ENCODE results near the gene GYS1.

The GYS1 gene

DNA sequence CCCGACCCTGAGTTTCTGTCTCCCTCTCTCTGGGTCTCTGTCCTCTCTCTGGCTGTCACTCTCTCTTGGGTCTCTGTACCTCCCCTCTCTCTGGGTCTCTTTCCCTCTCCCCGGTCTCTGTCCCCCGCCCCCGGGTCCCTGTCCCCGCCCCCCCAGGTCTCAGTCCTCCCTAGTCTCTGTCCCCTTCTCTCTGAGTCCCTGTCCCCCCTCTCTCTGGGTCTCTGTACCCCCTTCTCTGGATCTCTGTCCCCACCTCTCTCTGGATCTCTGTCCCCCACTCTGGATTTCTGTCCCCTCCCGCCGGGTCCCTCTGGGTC, 30.3 kb downstream of the GYS1 start:
- no peak for DNase-seq

DNA sequence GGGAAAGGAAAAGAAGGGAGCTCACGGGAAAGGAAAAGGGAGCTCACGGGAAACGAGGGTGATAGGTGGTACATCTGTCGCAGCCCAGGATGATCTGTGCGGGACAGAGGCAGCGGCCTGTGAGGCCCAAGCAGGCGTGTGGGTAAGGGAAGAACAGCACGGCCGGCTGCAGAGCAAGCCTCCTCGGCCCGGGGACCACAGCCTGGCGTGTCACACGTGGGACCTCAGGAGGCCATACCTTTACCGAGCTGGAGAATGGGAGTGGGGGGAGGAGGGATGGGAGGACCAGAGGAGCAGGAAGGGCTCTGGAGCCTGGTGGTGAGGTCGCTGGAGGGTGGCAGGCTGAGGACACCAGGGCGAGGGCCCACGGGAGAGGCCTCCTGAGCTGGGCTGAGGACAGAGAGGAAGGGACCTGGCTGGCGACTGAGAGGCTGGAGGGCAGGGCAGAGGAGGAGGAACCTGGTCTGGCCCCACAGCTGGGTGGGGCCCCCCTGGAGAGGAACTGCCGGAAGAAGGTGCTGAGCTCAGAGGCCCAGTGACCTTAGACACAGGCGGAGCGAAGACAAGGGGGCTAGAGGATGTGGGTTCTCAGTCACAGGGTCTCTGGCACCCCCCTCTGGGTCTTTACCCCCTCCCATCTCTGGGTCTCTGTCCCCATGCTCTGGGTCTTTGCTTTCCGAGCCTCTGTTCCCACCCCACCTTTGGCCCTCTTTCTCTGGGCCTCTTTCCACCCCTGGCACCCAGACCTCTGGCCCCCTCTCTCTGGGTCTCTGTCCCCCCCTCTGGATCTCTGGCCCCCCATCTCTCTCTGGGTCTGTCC, 30.9 kb downstream of the GYS1 start:
- DNase-seq: no peak

DNA sequence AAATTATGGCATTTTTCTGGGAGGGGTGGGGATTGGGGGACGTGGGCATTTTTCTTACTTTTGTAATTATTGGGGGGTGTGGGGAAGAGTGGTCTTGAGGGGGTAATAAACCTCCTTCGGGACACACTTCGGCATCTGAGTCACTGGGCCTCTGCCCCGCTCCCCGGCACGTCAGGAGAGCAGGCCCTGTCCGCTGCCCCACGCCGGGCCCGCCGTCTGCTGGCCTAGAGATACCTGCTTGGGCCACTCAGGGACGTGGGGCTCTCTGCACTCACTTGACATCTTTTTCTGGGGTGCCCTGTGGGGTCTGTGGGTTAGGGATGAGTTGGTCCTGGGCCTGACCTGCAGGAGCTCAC, 31.5 kb downstream of the GYS1 start:
- DNase-seq: no peak

DNA sequence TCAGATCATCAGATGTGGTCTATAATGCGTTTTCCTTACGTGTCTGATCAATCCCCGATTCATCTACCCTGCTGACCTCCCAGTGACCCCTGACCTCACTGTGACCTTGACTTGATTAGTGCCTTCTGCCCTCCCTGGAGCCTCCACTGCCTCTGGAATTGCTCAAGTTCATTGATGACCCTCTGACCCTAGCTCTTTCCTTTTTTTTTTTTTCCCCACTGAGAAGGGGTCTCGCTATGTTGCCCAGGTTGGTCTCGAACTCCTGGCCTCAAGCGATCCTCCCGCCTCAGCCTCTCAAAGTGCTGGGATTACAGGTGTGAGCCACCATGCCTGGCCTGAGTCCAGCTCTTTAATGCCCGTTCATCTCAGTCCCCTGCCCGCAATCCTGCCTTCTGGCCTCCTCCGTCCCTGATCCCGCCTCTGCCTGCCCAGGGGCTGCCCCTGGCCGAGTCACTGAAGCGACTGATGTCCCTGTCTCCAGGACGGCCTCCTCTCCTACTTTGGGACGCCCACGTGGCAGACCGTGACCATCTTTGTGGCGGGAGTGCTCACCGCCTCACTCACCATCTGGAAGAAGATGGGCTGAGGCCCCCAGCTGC, 32.0 kb downstream of the GYS1 start:
- DNase-seq: no peak

DNA sequence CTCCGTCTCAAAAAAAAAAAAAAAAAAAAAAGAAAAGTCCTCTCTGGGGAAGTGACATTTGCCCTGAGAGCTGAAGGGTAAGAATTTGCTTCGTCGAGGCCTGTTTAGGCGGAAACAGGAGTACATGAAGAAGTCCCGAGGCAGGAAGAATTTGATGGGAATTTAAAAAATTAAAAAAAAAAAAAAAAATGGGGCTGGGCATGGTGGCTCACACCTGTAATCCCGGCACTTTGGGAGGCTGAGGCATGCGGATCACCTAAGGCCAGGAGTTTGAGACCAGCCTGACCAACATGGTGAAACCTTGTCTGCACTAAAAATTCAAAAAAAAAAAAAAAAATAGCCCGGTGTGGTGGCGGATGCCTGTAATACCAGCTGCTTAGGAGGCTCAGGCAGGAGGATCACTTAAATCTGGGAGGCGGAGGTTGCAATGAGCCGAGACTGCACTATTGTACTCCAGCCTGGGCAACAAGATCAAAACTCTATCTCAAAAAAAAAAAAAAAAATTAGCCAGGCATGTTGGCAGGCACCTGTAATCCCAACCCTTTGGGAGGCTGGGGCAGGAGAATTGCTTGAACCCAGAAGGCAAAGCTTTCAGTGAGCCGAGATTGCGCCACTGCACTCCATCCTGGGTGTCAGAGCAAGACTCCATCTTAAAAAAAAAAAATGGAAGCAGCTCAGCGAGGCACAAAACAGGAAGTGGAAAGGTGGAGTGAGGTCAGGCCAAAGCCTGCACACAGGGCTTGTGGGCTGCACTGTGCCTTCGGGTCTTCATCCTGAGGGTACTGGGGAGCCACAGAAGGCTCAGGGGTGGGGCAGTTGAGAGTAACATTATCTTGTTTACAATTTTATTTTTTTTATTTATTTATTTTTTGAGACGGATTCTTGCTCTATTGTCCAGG, 33.5 kb downstream of the GYS1 start:
- no peak for DNase-seq

DNA sequence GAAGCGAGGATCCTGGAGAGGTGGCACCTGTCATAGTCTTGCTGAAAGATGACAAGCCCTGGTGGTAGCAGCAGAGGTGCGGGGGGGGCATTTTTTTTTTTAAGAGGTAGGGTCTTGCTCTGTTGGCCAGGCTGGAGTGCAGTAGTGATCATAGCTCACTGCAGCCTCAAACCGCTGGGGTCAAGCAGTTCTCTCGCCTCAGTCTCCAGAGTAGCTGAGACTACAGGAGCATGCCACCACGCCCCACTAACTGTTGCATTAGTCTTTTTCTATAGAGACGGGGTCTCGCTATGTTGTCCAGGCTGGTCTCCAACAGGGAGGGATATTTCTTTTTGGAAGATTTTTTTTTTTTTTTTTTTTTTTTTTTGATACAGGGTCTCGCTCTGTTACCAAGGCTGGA, 35.1 kb downstream of the GYS1 start:
- no peak for DNase-seq

DNA sequence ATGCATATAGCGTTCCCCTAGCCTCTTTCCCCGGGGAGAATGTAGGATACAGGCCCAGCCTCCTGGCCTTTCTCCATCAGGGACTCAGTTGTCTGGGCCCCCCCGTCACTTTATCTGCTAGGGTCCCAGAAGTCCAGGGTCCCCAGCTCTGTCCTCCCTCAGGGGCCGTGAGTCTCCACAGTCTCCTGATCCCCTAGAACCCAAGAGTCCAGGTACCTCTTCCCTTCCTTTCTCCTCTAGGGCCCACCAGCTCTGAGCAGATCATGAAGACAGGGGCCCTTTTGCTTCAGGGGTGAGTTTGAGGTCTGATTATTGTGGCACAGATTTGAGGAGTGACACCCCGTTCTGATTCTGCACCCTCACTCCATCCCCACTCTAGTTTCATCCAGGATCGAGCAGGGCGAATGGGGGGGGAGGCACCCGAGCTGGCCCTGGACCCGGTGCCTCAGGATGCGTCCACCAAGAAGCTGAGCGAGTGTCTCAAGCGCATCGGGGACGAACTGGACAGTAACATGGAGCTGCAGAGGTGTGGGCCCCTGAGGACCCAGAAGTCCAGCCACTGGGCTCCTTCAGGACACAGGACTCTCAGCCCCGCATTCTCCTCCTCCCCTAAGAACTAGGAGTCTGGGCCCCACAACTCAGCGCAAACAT, 37.7 kb downstream of the GYS1 start:
- no peak for DNase-seq

DNA sequence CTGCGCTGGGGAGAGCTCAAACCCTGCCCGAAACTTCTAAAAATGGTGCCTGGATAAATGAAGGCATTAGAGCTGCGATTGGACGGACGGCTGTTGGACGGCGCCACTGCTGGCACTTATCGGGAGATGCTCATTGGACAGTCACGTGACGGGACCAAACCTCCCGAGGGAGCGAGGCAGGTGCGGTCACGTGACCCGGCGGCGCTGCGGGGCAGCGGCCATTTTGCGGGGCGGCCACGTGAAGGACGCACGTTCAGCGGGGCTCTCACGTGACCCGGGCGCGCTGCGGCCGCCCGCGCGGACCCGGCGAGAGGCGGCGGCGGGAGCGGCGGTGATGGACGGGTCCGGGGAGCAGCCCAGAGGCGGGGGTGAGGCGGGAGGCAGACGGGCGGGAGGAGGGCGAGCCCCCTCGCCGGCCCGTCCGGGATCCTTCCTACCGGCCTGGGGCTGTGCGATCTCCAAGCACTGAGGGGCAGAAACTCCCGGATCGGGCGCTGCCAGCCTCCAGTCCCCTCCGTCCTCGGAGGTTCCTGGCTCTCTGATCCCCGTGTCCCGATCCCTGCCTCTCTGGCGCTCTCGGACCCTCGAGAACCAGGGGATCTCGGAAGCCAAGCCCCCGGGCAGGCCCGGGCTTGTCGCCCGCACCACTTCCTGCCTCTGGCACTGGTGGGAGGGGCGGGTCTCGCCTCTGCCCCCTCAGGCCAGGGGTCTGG, 38.4 kb downstream of the GYS1 start, which contains the start of gene BAX:
TSS of gene BAX (plus strand) at position 281 of the 713 bp plus-strand sequence. CDS start at position 335, 54 bp downstream.
- peak; percentile 98 to 100 for DNase-seq

DNA sequence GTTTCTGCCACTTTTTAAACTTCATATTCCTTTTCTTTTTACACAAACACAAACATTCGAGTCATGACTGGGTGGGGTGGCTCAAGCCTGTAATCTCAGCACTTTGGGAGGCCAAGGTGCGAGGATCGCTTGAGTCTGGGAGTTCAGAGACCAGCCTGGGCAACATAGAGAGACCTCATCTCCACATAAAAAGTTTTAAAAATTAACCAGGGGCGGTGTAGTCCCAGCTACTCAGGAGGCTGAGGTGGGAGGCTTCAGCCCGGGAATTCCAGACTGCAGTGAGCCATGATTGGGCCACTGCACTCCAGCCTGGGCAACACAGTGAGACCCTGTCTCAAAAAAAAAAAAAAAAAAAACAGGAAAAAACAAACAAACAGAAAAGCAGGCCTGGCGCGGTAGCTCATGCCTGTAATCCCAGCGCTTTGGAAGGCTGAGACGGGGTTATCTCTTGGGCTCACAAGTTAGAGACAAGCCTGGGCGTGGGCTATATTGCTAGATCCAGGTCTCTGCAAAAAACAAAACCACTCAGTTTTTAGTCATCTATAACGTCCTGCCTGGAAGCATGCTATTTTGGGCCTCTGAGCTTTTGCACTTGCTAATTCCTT, 39.0 kb downstream of the GYS1 start:
- DNase-seq: no peak

DNA sequence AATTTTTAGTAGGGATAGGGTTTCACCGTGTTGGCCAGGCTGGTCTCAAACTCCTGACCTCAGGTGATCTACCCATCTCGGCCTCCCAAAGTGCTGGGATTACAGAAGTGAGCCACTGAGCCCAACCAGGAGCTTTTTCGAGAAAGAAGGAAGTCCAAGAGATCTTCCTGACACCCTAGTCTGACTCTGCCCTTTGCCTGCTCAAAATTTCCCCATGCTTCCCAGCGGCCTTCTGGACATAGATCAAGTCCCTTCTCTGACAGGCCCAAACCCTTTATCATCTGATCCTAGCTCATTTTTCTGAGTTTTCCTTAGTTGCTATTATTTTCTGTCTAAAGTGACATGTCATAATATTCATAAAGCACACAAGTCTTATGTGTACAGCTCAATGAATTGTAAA, 40.0 kb downstream of the GYS1 start:
- no peak for DNase-seq

DNA sequence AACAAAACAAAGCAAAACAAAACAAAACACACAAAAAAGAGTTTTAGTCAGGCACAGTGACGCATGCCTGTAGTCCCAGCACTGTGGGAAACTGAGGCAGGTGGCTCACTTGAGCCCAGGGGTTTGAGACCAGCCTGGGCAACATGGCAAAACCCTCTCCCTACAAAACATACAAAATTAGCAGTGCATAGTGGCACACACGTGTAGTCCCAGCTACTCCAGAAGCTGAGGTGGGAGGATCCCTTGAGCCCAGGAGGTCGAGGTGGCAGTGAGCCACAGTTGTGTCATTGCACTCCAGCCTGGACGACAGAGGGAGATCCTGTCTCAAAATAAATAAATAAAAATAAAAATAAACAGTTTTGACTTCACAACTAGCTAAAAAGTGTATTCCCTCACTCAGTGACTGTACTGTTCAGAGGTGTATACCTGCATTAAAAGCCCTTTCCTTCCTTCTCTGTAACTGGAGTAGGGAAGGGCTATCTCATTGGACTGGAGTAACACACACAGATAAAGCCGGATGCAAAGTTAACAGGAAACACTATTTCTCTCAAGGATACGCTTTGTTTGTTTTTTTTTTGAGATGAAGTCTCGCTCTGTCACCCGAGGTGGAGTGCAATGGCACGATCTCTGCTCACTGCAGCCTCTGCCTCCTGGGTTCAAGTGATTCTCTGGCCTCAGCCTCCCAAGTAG, 42.1 kb downstream of the GYS1 start:
- no peak for DNase-seq

DNA sequence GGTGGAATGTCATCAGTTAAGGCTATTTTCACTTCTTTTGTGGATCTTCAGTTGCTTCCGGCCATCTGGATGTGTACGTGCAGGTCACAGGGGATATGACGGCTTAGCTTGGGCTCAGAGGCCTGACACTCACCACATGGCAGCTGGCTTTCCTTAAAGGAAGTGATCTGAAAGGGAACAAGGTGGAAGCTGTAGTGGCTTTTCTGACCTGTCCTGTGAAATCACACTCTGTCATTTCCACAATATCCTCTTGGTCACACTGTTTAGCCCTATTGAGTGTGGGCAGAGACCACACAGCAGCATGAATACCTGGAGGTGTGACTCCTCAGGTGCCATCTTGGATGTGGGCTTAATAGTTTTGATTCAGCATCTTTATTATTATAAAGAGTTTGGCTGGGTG, 43.0 kb downstream of the GYS1 start:
- DNase-seq: no peak

DNA sequence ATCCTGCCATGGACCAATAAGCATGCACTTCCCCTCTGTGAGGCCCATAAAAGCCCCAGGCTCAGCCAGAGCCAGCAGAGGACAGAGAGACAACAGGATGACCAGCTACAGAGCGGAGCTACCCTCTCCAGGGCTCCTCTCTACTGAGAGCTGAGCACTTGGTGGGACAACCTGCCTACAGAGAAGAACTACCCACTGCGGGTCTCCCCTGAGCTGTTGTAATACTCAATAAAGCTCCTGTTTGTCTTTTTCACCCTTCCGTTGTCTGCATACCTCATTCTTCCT, 45.9 kb downstream of the GYS1 start:
- DNase-seq: no peak

DNA sequence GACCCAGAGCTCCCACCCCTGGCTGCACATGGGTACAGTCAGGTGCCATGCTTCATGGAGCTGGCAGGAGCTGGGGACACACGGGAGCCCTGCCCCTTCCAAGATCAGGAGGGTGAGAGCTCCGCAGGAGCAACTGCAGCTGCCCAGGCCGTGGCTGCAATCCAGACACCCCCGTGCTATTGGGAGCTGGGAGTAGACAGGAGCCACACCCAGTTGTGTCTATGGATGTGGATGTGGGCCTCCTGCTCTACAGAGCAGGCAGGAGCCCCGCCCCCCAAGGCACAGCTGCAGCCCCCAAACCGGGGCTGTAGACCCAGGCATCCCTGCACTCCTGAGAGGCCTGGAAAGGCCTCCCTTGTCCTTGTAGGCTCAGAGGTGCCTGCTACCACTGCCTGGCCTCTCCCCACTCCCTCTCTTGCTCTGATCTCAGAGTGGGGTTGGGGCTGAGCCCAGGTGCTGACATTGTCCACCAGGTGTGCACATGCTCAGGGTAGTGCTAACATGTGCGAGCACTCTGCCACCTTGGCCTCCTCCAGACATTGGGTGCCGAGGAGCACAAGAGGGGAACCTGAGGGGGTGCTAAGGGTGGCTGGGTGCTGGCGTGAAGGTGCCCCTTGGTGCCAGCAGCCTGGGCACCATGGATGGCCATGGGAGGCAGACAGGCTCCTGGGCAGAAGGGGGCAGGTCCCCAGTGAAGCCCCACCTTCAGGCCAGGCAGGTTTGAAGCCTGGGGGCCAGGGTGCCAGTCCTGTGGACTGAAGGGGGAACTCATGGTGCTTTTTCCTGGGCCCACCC, 46.4 kb downstream of the GYS1 start:
- DNase-seq: no peak

DNA sequence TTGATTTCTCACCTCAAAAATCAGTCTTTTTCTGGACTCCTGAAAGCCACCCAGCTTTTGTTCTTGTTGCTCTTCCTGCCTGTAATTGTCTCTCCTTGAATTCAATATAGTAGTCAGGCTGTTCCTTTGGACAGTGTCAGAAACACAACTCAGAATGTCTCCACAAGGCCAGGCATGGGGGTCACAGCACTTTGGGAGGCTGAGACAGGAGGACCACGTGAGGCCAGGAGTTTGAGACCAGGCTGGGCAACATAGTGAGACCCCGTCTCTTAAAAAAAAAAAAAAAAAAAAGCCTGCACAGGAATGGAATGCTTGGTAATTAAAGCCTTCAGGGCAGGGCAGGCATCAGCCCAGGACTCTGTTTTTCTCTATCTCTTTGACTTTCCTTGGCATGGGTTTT, 47.3 kb downstream of the GYS1 start:
- DNase-seq: no peak

DNA sequence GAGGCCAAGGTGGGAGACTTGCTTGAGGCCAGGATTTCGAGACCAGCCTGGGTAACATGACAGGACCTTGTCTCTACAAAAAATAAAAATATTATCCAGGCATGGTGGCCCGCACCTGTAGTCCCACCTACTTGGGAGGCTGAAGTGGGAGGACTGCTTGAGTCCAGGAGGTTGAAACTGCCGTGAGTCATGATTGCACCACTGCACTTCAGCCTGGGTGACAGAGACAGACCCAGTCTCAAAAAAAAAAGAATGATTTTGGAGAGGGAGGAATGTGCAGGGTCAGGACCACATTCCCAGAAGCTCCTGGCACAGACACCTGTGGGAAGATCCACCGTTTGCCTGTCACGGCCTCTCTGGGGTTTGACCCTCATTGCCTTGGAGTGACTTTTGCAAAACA, 47.7 kb downstream of the GYS1 start:
- no peak for DNase-seq

DNA sequence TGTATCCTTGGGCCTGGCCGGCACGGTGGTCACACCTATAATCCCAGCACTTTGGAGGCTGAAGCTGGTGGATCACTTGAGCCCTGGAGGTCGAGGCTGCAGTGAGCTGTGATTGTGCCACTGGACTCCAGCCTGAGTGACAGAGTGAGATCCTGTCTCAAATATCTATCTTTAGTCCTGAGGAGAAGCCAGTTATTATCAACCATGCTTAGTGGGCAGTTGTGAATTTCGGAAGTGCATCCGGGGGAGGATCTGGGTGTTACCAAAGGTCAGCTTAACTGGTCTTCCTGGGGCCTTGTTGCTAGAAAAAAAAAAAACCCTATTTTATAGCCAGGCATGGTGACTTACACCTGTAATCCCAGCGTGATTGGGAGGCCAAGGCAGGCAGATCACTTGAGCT, 50.0 kb downstream of the GYS1 start:
- DNase-seq: no peak

DNA sequence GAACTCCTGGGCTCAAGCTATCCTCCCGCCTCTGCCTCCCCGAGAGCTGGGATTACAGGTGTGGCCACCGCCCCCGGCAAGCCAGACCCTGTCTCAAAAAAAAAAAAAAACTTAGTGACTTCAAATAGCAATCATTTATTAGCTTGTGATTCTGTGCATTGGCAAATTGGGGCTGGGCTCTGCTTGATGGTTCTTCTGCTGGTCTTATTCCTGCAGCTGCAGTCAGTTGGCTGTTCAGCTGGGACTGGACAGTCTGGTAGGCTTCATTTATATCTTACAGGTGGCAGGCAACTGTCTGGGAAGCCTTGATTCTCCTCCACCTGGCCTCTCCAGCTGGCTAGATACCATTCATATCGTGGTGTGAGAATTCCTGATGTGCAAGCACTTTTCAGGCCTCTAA, 52.2 kb downstream of the GYS1 start:
- DNase-seq: no peak

DNA sequence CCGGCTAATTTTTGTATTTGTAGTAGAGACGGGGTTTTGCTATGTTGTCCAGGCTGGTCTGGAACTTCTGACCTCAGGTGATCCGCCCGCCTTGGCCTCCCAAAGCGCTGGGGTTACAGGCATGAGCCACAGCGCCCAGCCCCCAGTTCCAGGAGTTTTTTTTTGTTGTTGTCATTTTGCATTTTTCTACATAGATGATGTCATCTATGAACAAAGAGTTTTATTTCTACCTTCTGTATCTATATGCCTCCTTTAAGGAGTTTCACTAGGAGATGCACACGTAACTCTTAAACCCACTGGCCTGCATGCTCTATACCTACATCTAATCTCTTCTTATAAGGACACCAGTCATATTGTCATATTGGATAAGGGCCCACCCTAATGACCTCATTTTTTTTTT, 54.9 kb downstream of the GYS1 start:
- DNase-seq: no peak

DNA sequence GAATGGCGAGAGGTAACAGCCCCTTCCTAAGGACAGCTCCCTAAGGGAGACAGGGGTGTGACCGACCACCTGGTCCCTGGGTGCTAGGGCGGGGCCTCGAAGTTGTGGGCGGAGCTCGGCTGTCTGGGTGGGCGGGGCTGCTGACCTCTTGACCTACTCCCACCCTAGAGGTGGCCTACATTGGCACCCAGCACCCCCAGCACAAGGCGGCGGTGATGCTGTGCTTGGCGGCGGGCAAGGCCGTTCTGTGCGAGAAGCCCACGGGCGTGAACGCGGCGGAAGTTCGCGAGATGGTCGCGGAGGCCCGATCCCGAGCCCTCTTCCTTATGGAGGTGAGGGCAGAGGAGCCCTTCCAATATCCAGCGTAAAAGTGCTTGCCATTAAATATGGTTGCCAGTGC, 57.2 kb downstream of the GYS1 start:
- no peak for DNase-seq

DNA sequence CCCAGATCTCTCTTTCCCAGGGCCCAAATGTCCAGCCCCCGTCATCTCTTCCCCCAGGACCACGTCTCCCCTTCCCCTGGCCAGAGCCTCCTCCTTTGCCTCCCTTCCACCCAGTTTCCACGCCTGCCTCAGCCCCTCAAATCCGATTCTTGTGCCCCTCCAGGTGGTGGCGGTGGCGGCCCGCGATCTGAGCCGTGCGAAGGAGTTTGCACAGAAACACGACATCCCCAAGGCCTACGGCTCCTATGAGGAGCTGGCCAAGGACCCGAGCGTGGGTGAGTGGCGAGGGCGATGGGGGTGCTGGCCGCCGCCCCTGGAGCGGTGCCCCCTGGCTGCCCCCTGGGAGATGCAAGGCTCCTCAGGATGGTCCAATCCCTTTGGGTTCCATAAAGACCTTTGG, 58.3 kb downstream of the GYS1 start:
- no peak for DNase-seq

Data from NCI-H1930 (cell line).